Measurements from ENCODE around the gene ZNF662. TPM values are rescaled to one million over a fixed set of nuclear protein-coding genes. Genes with fewer than 3 reads are reported as not detected.

Gene ZNF662
- total RNA-seq, 1 experiment from 2014 or later, result not detected

DNA sequence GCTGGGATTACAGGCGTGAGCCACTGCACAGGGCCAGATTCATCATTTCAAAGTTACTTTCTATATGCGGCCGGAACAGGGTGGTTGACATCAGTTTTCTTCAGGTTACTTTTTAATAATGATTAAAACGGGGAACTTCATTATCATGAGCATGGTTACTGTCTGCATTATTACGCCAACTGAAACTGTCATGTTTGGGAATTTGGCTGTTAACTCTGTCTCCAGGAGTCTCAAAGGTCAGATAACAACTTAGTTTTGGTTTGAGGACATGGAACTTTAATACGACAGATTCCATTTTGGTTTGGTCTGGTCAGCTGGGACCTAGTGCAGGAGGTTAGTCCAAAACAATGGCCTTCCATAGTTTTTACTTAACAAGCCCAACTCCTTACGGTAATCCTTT lies 38.8 kb upstream of the ZNF662 start:
- H3K27me3 ChIP-seq (ENCODE audit: insufficient read depth, low read length), result no peaks in the 10 kb centered on the region
- H3K9me3 ChIP-seq (ENCODE audit: control insufficient read depth in 1 of 2, insufficient read depth in 1 of 2, low read depth in 1 of 2, low read length in 2 of 2), result no peaks in the 10 kb centered on the region
- H3K79me2 ChIP-seq (ENCODE audit: insufficient read depth, low read length), result no peaks in the 10 kb centered on the region
- H3K27ac ChIP-seq (ENCODE audit: low read depth, low read length), result no peak overlapping the region
- no peak overlapping the region for H2AFZ ChIP-seq (ENCODE audit: low read depth, low read length, poor library complexity, severe bottlenecking)
- H3K9ac ChIP-seq (ENCODE audit: low read length), result no peak overlapping the region
- no peaks in the 10 kb centered on the region for H3K36me3 ChIP-seq (ENCODE audit: control insufficient read depth in 1 of 2, insufficient read depth in 2 of 2, low read length in 2 of 2)
- BruUV-seq (replicated peaks), result no TSS peak
- no peaks in the 10 kb centered on the region for H3K9me2 ChIP-seq (ENCODE audit: insufficient read depth)
- no peaks in the 10 kb centered on the region for H3K4me1 ChIP-seq (ENCODE audit: control insufficient read depth in 1 of 2, insufficient read depth in 2 of 2, low read length in 2 of 2)
- ChIA-PET POLR2A (no interaction called here), CTCF (no interaction called here), RAD21 (ENCODE audit: low non-redundant PET in 1 of 2, low total read pairs in 2 of 2, uncharacterized antibody in 2 of 2, unreplicated experiment in 2 of 2) (no interaction called here)
- no peak overlapping the region for H3K4me2 ChIP-seq (ENCODE audit: low read length)
- intact Hi-C loops (cut with micrococcal nuclease), result no loop called here
- no peaks in the 10 kb centered on the region for H4K20me1 ChIP-seq (ENCODE audit: insufficient read depth)
- ATAC-seq, result no peak
- no peak overlapping the region for H3K4me3 ChIP-seq (replicated peaks in 1 of 2; ENCODE audit: low read depth in 1 of 2, low read length in 2 of 2)
- TF ChIP-seq EZH2 (IDR thresholded peaks at IDR 0.05), result no peak
- no peak for TF ChIP-seq ZFX (IDR thresholded peaks at IDR 0.05)
- TF ChIP-seq CBX3 (IDR thresholded peaks at IDR 0.05; ENCODE audit: low read depth), result no peak
- no peak for TF ChIP-seq REST (IDR thresholded peaks at IDR 0.05; ENCODE audit: low read depth)
- no peak for TF ChIP-seq POLR2A (IDR thresholded peaks at IDR 0.05; ENCODE audit: borderline replicate concordance, extremely low read depth, insufficient read depth, insufficient read length)
- no peak for TF ChIP-seq ATF3 (IDR thresholded peaks at IDR 0.05)
- no peak for DNase-seq (ENCODE audit: low read depth, low spot score)

DNA sequence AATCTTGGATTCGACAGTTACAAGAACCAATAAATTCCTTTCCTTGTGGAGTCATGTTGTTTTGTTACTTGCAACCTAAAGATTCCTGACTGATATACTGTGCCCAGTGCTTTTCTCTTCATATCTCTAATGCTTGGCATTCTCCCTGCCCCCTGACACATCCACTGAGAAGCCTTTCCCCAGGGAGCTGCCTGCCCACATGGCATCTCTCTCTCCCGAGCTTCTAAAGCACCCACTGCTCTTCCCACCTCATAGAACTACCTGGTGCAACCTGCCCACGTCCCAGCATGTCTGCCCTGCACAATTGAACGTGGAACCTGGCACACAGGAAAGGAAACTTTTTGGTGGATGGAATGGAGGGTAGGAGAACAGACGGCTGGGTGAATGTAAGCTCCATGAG lies 37.1 kb upstream of the ZNF662 start:
- POLR2A ChIA-PET, result no interaction called here
- no peak for ATAC-seq
- intact Hi-C loops (cut with micrococcal nuclease), result no loop called here
- no peaks in the 10 kb centered on the region for H3K79me2 ChIP-seq (ENCODE audit: insufficient read depth, low read length)
- no peaks in the 10 kb centered on the region for H3K36me3 ChIP-seq (ENCODE audit: control insufficient read depth in 1 of 2, insufficient read depth in 2 of 2, low read length in 2 of 2)
- H4K20me1 ChIP-seq (ENCODE audit: insufficient read depth), result no peaks in the 10 kb centered on the region
- no peak for DNase-seq (ENCODE audit: low read depth, low spot score)
- no peak overlapping the region for H3K27ac ChIP-seq (ENCODE audit: low read depth, low read length)
- BruUV-seq (replicated peaks), result no TSS peak
- no peak overlapping the region for H3K4me2 ChIP-seq (ENCODE audit: low read length)
- H3K27me3 ChIP-seq (ENCODE audit: insufficient read depth, low read length), result no peaks in the 10 kb centered on the region
- no peaks in the 10 kb centered on the region for H3K4me1 ChIP-seq (ENCODE audit: control insufficient read depth in 1 of 2, insufficient read depth in 2 of 2, low read length in 2 of 2)
- TF ChIP-seq REST (IDR thresholded peaks at IDR 0.05; ENCODE audit: low read depth) (no peak), JUND (IDR thresholded peaks at IDR 0.05) (no peak), ATF3 (IDR thresholded peaks at IDR 0.05) (no peak), POLR2A (IDR thresholded peaks at IDR 0.05; ENCODE audit: borderline replicate concordance, extremely low read depth, insufficient read depth, insufficient read length) (no peak)
- H2AFZ ChIP-seq (ENCODE audit: low read depth, low read length, poor library complexity, severe bottlenecking), result no peak overlapping the region
- H3K9me2 ChIP-seq (ENCODE audit: insufficient read depth), result no peaks in the 10 kb centered on the region
- H3K9ac ChIP-seq (ENCODE audit: low read length), result no peak overlapping the region
- RAD21 ChIA-PET (ENCODE audit: low non-redundant PET in 1 of 2, low total read pairs in 2 of 2, uncharacterized antibody in 2 of 2, unreplicated experiment in 2 of 2), result no interaction called here
- no peaks in the 10 kb centered on the region for H3K9me3 ChIP-seq (ENCODE audit: control insufficient read depth in 1 of 2, insufficient read depth in 1 of 2, low read depth in 1 of 2, low read length in 2 of 2)
- no peak overlapping the region for H3K4me3 ChIP-seq (replicated peaks in 1 of 2; ENCODE audit: low read depth in 1 of 2, low read length in 2 of 2)
- CTCF ChIA-PET, result no interaction called here
